ENCODE results near the gene RASA1.

The RASA1 gene

DNA sequence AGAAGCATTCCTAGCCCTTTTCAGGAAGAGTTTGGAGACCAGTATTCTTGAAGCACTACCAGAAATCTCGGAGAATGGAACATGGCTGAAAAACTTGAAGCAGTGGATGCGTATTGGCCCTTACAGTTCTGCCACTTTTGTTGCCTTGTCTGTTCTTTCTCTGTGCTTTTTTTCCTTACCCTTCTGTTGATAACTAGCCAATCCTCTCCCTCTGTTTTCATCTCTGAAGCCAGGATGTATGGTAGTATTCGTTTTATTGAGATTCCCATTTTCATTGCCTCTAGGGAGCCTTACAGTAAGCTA lies 145.6 kb downstream of the RASA1 start:
- TF ChIP-seq, protein P1, sequence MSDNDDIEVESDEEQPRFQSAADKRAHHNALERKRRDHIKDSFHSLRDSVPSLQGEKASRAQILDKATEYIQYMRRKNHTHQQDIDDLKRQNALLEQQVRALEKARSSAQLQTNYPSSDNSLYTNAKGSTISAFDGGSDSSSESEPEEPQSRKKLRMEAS (IDR thresholded peaks at IDR 0.05; ENCODE audit: low read depth, low read length) = no peak
- TF ChIP-seq POLR2A (IDR thresholded peaks at IDR 0.05; ENCODE audit: extremely low read depth, insufficient read length) = no peak
- H3K4me3 ChIP-seq (ENCODE audit: low read depth, low read length) = peak overlapping the region; percentile 83
- no peak for DNase-seq (ENCODE audit: low read depth)

GRCh38 chr5:87418506-87418905 lies 150.8 kb downstream of the RASA1 start:
- H3K4me3 ChIP-seq (ENCODE audit: low read depth, low read length) = no peak overlapping the region
- TF ChIP-seq, protein P1 (IDR thresholded peaks at IDR 0.05; ENCODE audit: low read depth, low read length) = no peak
- TF ChIP-seq POLR2A (IDR thresholded peaks at IDR 0.05; ENCODE audit: extremely low read depth, insufficient read length) (no peak), MYC (IDR thresholded peaks at IDR 0.05; ENCODE audit: low read depth, low read length) (no peak)
- TF ChIP-seq, protein P2, sequence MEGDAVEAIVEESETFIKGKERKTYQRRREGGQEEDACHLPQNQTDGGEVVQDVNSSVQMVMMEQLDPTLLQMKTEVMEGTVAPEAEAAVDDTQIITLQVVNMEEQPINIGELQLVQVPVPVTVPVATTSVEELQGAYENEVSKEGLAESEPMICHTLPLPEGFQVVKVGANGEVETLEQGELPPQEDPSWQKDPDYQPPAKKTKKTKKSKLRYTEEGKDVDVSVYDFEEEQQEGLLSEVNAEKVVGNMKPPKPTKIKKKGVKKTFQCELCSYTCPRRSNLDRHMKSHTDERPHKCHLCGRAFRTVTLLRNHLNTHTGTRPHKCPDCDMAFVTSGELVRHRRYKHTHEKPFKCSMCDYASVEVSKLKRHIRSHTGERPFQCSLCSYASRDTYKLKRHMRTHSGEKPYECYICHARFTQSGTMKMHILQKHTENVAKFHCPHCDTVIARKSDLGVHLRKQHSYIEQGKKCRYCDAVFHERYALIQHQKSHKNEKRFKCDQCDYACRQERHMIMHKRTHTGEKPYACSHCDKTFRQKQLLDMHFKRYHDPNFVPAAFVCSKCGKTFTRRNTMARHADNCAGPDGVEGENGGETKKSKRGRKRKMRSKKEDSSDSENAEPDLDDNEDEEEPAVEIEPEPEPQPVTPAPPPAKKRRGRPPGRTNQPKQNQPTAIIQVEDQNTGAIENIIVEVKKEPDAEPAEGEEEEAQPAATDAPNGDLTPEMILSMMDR (IDR thresholded peaks at IDR 0.05; ENCODE audit: low read depth, low read length) = no peak
- no peak for DNase-seq (ENCODE audit: low read depth)

- no peak overlapping the region for H3K4me3 ChIP-seq (ENCODE audit: low read depth, low read length)
- TF ChIP-seq MYC (IDR thresholded peaks at IDR 0.05; ENCODE audit: low read depth, low read length) (no peak), POLR2A (IDR thresholded peaks at IDR 0.05; ENCODE audit: extremely low read depth, insufficient read length) (no peak)
- TF ChIP-seq, protein P1 (IDR thresholded peaks at IDR 0.05; ENCODE audit: low read depth, low read length) = no peak
- TF ChIP-seq, protein P2 (IDR thresholded peaks at IDR 0.05; ENCODE audit: low read depth, low read length) = no peak
- DNase-seq (ENCODE audit: low read depth) = peak; percentile 26
Observed at GRCh38 chr5:87421307-87421706, 153.6 kb downstream of the RASA1 start.

DNA sequence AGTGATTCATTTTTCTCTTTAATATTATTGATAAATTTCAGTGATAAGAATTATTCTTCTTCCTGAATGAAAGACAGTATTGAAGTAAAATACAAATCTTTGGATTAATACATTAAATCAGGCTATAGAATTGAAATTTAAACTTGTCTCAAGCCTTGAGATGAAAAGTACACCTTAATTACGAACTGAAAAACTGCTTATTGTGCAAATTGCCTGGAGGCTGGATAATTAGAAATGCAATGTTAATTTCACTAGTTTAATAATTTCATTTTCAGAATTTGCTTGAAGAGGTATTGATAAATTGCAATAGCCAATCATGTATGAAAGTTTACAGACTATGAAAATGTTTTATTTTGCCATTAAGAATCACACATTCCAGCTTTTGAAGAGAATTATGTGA lies 156.1 kb downstream of the RASA1 start:
- no peak overlapping the region for H3K4me3 ChIP-seq (ENCODE audit: low read depth, low read length)
- TF ChIP-seq, protein P2 (IDR thresholded peaks at IDR 0.05; ENCODE audit: low read depth, low read length) = no peak
- TF ChIP-seq MYC (IDR thresholded peaks at IDR 0.05; ENCODE audit: low read depth, low read length) = no peak
- no peak for TF ChIP-seq POLR2A (IDR thresholded peaks at IDR 0.05; ENCODE audit: extremely low read depth, insufficient read length)
- TF ChIP-seq, protein P1 (IDR thresholded peaks at IDR 0.05; ENCODE audit: low read depth, low read length) = no peak
- DNase-seq (ENCODE audit: low read depth) = no peak

- no peak overlapping the region for H3K4me3 ChIP-seq (ENCODE audit: low read depth, low read length)
- TF ChIP-seq, protein P1 (IDR thresholded peaks at IDR 0.05; ENCODE audit: low read depth, low read length) = no peak
- TF ChIP-seq MYC (IDR thresholded peaks at IDR 0.05; ENCODE audit: low read depth, low read length) = no peak
- TF ChIP-seq, protein P2 (IDR thresholded peaks at IDR 0.05; ENCODE audit: low read depth, low read length) = no peak
- no peak for TF ChIP-seq POLR2A (IDR thresholded peaks at IDR 0.05; ENCODE audit: extremely low read depth, insufficient read length)
- no peak for DNase-seq (ENCODE audit: low read depth)
Observed at GRCh38 chr5:87430863-87431457, 163.3 kb downstream of the RASA1 start.

DNA sequence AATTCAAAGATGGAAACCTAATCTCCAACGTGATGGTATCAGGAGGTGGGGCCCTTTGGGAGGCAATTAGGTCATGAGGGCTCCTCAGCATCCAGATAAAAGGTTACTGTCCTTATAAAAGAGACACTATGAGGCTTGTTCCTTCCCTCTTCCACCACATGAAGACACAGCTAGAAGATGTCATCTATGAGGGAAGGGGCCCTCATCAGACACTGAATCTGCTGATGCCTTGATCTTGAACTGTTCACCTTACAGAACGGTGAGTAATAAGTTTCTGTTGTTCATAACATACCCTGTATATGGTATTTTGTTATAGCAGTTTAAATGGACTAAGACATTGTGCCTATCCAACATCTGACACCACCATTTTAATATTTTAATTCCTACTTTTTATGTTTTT lies 164.8 kb downstream of the RASA1 start:
- TF ChIP-seq MYC (IDR thresholded peaks at IDR 0.05; ENCODE audit: low read depth, low read length) (no peak), POLR2A (IDR thresholded peaks at IDR 0.05; ENCODE audit: extremely low read depth, insufficient read length) (no peak)
- TF ChIP-seq, protein P1 (IDR thresholded peaks at IDR 0.05; ENCODE audit: low read depth, low read length) = no peak
- no peak for DNase-seq (ENCODE audit: low read depth)
- no peak overlapping the region for H3K4me3 ChIP-seq (ENCODE audit: low read depth, low read length)
